ENCODE results near the gene ZNF76.

Gene ZNF76

DNA sequence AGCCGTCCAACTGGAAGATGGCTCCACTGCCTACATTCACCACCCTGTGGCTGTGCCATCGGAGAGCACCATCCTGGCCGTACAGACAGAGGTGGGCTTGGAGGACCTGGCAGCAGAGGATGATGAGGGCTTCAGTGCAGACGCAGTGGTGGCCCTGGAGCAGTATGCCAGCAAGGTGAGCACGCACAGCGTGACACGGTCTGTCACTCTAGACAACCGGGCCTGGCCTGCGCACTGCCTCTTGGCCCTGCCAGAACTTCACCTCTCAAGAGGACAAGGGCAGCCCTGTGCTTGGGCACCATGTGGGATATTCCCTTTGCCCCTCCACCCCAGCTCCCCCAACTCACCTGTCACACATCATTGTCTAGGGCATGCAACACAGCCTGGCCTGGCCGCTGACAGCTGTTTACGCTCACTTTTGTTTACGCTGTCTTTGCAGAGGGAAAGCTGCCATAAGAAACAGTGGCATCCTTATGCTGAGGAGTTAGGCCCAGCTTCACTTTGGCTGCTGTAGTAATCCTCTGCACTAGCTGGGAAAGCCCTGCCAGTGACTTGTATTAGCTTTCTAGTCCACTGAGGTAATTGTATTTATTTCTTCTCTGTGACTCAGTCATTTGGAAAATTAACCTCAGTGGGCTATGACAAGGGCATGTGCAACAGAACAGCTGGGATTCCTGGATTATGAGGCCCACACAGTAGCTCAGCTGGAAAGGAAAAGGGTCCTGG, 28.3 kb downstream of the ZNF76 start:
- Mint-ChIP-seq H3K36me3 (ENCODE audit: low read depth) (peaks cover 67% of the 10 kb centered on the region), H3K9me3 (no peaks in the 10 kb centered on the region), H3K27me3 (ENCODE audit: low read depth) (no peaks in the 10 kb centered on the region), H3K4me1 (peaks cover 24% of the 10 kb centered on the region), H3K4me3 (no peak overlapping the region), H3K27ac (no peak overlapping the region)
- TF ChIP-seq, protein P1, sequence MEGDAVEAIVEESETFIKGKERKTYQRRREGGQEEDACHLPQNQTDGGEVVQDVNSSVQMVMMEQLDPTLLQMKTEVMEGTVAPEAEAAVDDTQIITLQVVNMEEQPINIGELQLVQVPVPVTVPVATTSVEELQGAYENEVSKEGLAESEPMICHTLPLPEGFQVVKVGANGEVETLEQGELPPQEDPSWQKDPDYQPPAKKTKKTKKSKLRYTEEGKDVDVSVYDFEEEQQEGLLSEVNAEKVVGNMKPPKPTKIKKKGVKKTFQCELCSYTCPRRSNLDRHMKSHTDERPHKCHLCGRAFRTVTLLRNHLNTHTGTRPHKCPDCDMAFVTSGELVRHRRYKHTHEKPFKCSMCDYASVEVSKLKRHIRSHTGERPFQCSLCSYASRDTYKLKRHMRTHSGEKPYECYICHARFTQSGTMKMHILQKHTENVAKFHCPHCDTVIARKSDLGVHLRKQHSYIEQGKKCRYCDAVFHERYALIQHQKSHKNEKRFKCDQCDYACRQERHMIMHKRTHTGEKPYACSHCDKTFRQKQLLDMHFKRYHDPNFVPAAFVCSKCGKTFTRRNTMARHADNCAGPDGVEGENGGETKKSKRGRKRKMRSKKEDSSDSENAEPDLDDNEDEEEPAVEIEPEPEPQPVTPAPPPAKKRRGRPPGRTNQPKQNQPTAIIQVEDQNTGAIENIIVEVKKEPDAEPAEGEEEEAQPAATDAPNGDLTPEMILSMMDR (IDR thresholded peaks at IDR 0.05; ENCODE audit: unreplicated experiment in 3 of 3), result no peak

DNA sequence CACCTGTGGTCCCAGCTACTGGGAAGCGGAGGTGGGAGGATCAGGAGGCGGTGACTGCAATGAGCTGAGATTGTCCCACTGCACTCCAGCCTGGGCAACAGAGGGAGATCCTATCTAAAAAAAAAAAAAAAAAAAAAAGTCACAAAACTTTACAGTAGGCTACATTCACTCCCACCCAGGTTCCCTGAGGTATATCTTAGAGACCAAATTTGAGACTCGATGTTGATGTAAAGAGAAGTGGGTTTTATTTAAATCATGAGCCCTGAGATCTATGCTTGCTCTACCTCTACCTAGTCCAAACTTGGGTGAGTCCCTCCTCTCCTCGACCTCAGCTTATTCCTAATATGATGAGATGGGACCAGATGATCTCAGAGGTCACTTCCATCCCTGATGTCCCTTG, 29.3 kb downstream of the ZNF76 start:
- peaks cover 14% of the 10 kb centered on the region for H3K4me1 Mint-ChIP-seq
- H3K4me3 Mint-ChIP-seq, result no peak overlapping the region
- TF ChIP-seq, protein P1 (IDR thresholded peaks at IDR 0.05; ENCODE audit: unreplicated experiment in 3 of 3), result no peak
- no peak overlapping the region for H3K27ac Mint-ChIP-seq
- no peaks in the 10 kb centered on the region for H3K9me3 Mint-ChIP-seq
- no peaks in the 10 kb centered on the region for H3K27me3 Mint-ChIP-seq (ENCODE audit: low read depth)
- peaks cover 57% of the 10 kb centered on the region for H3K36me3 Mint-ChIP-seq (ENCODE audit: low read depth)

DNA sequence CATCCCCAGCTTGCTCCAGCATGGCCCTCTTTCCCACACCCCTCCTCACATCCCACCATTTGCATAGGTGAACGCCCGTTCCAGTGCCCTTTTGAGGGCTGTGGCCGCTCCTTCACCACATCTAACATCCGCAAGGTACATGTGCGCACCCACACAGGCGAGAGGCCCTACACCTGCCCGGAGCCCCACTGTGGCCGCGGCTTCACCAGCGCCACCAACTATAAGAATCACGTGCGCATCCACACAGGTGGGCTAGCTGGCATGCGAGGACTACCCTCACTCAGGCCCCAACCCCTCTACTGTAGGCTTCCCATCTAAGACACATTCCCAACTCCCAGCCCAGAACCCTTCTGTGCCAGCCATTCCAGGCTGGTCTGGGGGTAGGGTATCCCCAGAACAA, 32.0 kb downstream of the ZNF76 start:
- H3K27ac Mint-ChIP-seq, result no peak overlapping the region
- no peak overlapping the region for H3K4me3 Mint-ChIP-seq
- TF ChIP-seq, protein P1 (IDR thresholded peaks at IDR 0.05; ENCODE audit: unreplicated experiment in 3 of 3), result no peak
- peaks cover 45% of the 10 kb centered on the region for H3K36me3 Mint-ChIP-seq (ENCODE audit: low read depth)
- H3K9me3 Mint-ChIP-seq, result no peaks in the 10 kb centered on the region
- no peaks in the 10 kb centered on the region for H3K27me3 Mint-ChIP-seq (ENCODE audit: low read depth)
- peaks cover 10% of the 10 kb centered on the region for H3K4me1 Mint-ChIP-seq

DNA sequence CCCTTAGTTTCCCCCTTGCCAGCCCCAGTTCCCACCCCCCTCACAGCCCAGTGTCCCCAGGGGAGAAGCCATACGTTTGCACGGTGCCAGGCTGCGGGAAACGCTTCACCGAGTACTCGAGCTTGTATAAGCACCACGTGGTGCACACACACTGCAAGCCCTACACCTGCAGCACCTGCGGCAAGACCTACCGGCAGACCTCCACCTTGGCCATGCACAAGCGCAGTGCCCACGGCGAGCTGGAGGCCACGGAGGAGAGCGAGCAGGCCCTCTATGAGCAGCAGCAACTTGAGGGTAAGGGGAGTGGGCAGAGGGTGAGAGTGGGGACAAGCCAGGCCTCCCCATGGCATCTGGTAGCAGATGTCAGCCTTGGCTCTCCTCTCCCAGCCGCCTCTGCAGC, 33.0 kb downstream of the ZNF76 start:
- H3K4me1 Mint-ChIP-seq, result peaks cover 7% of the 10 kb centered on the region
- no peaks in the 10 kb centered on the region for H3K9me3 Mint-ChIP-seq
- H3K36me3 Mint-ChIP-seq (ENCODE audit: low read depth), result peaks cover 35% of the 10 kb centered on the region
- no peak overlapping the region for H3K4me3 Mint-ChIP-seq
- TF ChIP-seq, protein P1 (IDR thresholded peaks at IDR 0.05; ENCODE audit: unreplicated experiment in 3 of 3), result no peak
- no peak overlapping the region for H3K27ac Mint-ChIP-seq
- H3K27me3 Mint-ChIP-seq (ENCODE audit: low read depth), result no peaks in the 10 kb centered on the region

DNA sequence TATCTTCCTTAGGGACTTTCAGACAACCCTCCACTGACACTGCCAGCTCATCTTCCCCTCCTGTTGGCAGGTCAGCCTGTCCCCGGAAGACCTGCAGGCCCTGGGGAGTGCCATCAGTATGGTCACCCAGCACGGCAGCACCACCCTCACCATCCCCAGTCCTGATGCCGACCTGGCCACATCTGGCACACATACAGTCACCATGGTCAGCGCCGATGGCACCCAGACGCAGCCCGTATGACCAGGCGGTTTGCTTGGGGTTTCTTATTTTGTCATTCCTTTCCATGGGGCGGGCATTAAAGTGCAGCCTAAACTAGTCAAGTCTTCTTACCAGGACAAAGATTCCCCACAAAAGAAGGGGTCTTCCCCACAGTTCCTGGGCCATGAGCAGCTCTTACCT, 34.1 kb downstream of the ZNF76 start:
- Mint-ChIP-seq H3K4me3 (no peak overlapping the region), H3K4me1 (peaks cover 4% of the 10 kb centered on the region), H3K9me3 (no peaks in the 10 kb centered on the region), H3K36me3 (ENCODE audit: low read depth) (peaks cover 30% of the 10 kb centered on the region), H3K27me3 (ENCODE audit: low read depth) (no peaks in the 10 kb centered on the region), H3K27ac (no peak overlapping the region)
- TF ChIP-seq, protein P1 (IDR thresholded peaks at IDR 0.05; ENCODE audit: unreplicated experiment in 3 of 3), result no peak

DNA sequence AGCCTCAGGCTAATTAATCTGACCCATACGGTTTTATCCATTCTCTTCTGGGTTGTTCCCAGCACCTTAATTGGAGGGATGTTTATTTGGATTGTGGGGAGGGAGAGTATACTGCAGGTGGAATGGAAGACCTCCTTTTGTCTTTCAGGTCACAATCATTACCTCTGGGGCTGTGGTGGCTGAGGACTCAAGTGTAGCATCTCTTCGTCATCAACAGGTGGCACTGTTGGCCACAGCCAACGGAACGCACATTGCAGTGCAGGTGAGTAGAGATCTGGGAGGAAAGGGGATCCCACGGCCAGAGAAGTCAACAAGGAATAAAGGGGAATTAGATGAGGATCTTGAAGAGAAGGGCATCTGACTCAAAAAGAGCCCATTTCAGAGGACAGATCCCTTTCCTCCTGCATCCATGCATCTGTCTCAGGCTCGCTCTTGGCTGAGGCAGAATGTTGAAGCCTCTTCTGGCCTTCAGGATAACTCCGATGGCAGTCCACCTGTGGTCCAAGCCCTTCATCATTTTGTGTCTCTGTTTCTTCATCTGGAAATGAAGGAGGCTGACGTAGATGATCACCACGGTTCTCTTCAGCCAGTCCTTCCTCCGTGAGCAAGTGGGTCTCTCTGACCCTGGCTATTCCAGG, 34.9 kb downstream of the ZNF76 start:
- TF ChIP-seq, protein P1 (IDR thresholded peaks at IDR 0.05; ENCODE audit: unreplicated experiment in 3 of 3), result peak; percentile 62 to 68 (median 65)
- H3K27me3 Mint-ChIP-seq (ENCODE audit: low read depth), result no peaks in the 10 kb centered on the region
- no peak overlapping the region for H3K27ac Mint-ChIP-seq
- H3K4me3 Mint-ChIP-seq, result no peak overlapping the region
- no peaks in the 10 kb centered on the region for H3K9me3 Mint-ChIP-seq
- peaks cover 25% of the 10 kb centered on the region for H3K36me3 Mint-ChIP-seq (ENCODE audit: low read depth)
- peaks cover 4% of the 10 kb centered on the region for H3K4me1 Mint-ChIP-seq
